Endodermal cell (in vitro differentiated cells): ENCODE results near the gene C1orf167. TPM values are rescaled to one million over a fixed set of nuclear protein-coding genes. Genes with fewer than 3 reads are reported as not detected.

Source experiments
- DNase-seq: peaks from one replicate; pipeline ENCODE4 v3.0.0-alpha.2; 2017
- H3K27ac ChIP-seq: 2 replicates; pipeline ENCODE4 v1.5.1; 2013; ENCODE audit warnings: mild to moderate bottlenecking, low read depth, low read length, moderate library complexity
- H3K27me3 ChIP-seq: 2 replicates; pipeline ENCODE4 v1.6.1; 2013; ENCODE audit warnings: mild to moderate bottlenecking, low read length, moderate library complexity; ENCODE audit not compliant: insufficient read depth, control insufficient read depth, poor library complexity, severe bottlenecking
- H3K36me3 ChIP-seq: 2 replicates; pipeline ENCODE4 v1.7.0; 2013; ENCODE audit warnings: mild to moderate bottlenecking, low read length, moderate library complexity; ENCODE audit not compliant: control insufficient read depth, insufficient read depth
- H3K4me1 ChIP-seq: one replicate; pipeline ENCODE4 v1.7.0; 2013; ENCODE audit warnings: low read length; ENCODE audit not compliant: control insufficient read depth, insufficient read depth
- H3K4me3 ChIP-seq: 2 replicates; pipeline ENCODE4 v1.5.1; 2013; ENCODE audit warnings: mild to moderate bottlenecking, low read length, moderate library complexity
- H3K9ac ChIP-seq: 2 replicates; pipeline ENCODE4 v1.6.1; 2013; ENCODE audit warnings: mild to moderate bottlenecking, low read length, moderate library complexity; ENCODE audit not compliant: poor library complexity, severe bottlenecking; ENCODE audit errors: extremely low read depth
- H3K9me3 ChIP-seq: 2 replicates; pipeline ENCODE4 v1.6.1; 2013; ENCODE audit warnings: mild to moderate bottlenecking, low read length, moderate library complexity; ENCODE audit not compliant: control insufficient read depth
- H3K27ac Mint-ChIP-seq: 2 replicates; pipeline ENCODE4 v1.8.0; 2020; ENCODE audit warnings: mixed read lengths
- H3K27me3 Mint-ChIP-seq: 2 replicates; pipeline ENCODE4 v1.8.0; 2021; ENCODE audit warnings: mild to moderate bottlenecking, mixed read lengths; ENCODE audit not compliant: insufficient read depth
- H3K36me3 Mint-ChIP-seq: 2 replicates; pipeline ENCODE4 v1.8.0; 2020; ENCODE audit warnings: low read depth, mixed read lengths
- H3K4me1 Mint-ChIP-seq: 2 replicates; pipeline ENCODE4 v1.8.0; 2020; ENCODE audit warnings: mixed read lengths
- H3K4me3 Mint-ChIP-seq: 2 replicates; pipeline ENCODE4 v1.8.0; 2020; ENCODE audit warnings: mild to moderate bottlenecking, moderate library complexity, mixed read lengths
- H3K9me3 Mint-ChIP-seq: 2 replicates; pipeline ENCODE4 v1.8.0; 2020; ENCODE audit warnings: mild to moderate bottlenecking, mixed read lengths
- CTCF ChIP-seq: fragments of 200-600 bp; sonication (generic); conservative IDR thresholded peaks from 2 replicates; pipeline ENCODE4 v1.5.0; 2021; ENCODE audit warnings: antibody characterized with exemption, mild to moderate bottlenecking
- WGBS, 2 experiments: methylation state at CpG; one replicate each; pipeline versions ENCODE4 v1.1.5 to v1.1.7; 2013; ENCODE audit warnings: missing lambda C conversion rate in 2 of 2, mixed read lengths in 1 of 2; ENCODE audit not compliant: insufficient coverage in 1 of 2, insufficient read length in 1 of 2; 5-methylcytosine and 5-hydroxymethylcytosine counted together
- total RNA-seq, 2 donors: library from RNA; stranded (reverse); fragmentation: NEBNext Ultra II Directional in 1 of 2; extraction: Animal tissue kit (Norgen Biotek cat#: 25700) in 1 of 2; gene quantifications; 2 replicates in 1 of 2; 3 replicates in 1 of 2; pipeline ENCODE4 v1.2.1, GENCODE V29; 2021

The C1orf167 gene
- total RNA-seq, 2 donors from 2014 or later = 0.95 to 1.4 TPM

GRCh38 chr1:11777658-11778322, 15.8 kb downstream of the C1orf167 start:
- 91 to 92% methylated on average over 6 to 8 of the region's 8 CpGs for WGBS, 2 experiments
- no peak overlapping the region for H3K27ac Mint-ChIP-seq
- no peaks in the 10 kb centered on the region for H3K27me3 ChIP-seq

DNA sequence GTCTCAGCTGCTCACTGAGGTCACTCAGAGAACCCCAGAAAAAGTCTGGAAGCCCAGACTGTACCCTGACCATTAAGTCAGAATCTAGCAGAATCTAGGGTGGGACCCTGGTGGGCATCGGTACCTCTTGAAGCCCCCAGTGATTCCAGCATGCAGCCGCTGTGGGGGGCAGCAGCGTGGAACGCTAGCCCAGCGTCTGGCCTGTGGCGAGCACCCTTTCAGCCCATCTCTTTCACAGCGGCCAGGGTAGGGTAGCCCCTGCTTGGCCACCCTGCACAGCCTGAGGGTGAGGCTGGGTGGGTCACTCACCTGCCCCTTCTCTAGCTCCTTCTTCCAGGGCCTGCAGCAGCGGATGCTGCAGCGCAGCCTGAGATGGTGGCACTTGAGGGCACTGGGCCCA, 16.3 kb downstream of the C1orf167 start:
- H3K27ac ChIP-seq = no peak overlapping the region
- no peak overlapping the region for H3K4me3 ChIP-seq
- no peak for DNase-seq
- H3K9me3 Mint-ChIP-seq = no peaks in the 10 kb centered on the region
- no peak for TF ChIP-seq CTCF
- H3K36me3 Mint-ChIP-seq = no peaks in the 10 kb centered on the region
- no peaks in the 10 kb centered on the region for H3K4me1 Mint-ChIP-seq
- no peaks in the 10 kb centered on the region for H3K9me3 ChIP-seq
- H3K27me3 ChIP-seq = no peaks in the 10 kb centered on the region
- H3K9ac ChIP-seq = no peak overlapping the region
- H3K27me3 Mint-ChIP-seq = no peaks in the 10 kb centered on the region
- no peak overlapping the region for H3K4me3 Mint-ChIP-seq
- no peaks in the 10 kb centered on the region for H3K4me1 ChIP-seq
- H3K27ac Mint-ChIP-seq = no peak overlapping the region
- H3K36me3 ChIP-seq = no peaks in the 10 kb centered on the region
- 92 to 96% methylated on average over 4 to 9 of the region's 9 CpGs for WGBS, 2 experiments

More at GRCh38 chr1:11777658-11778322, 15.8 kb downstream of the C1orf167 start:
- H3K9me3 Mint-ChIP-seq = no peaks in the 10 kb centered on the region
- H3K36me3 Mint-ChIP-seq = no peaks in the 10 kb centered on the region
- no peaks in the 10 kb centered on the region for H3K27me3 Mint-ChIP-seq
- Histone ChIP-seq H3K9me3 (no peaks in the 10 kb centered on the region), H3K36me3 (no peaks in the 10 kb centered on the region), H3K27ac (no peak overlapping the region), H3K4me1 (no peaks in the 10 kb centered on the region), H3K4me3 (no peak overlapping the region), H3K9ac (no peak overlapping the region)
- no peak for DNase-seq
- H3K4me1 Mint-ChIP-seq = no peaks in the 10 kb centered on the region
- H3K4me3 Mint-ChIP-seq = no peak overlapping the region
- no peak for TF ChIP-seq CTCF

DNA sequence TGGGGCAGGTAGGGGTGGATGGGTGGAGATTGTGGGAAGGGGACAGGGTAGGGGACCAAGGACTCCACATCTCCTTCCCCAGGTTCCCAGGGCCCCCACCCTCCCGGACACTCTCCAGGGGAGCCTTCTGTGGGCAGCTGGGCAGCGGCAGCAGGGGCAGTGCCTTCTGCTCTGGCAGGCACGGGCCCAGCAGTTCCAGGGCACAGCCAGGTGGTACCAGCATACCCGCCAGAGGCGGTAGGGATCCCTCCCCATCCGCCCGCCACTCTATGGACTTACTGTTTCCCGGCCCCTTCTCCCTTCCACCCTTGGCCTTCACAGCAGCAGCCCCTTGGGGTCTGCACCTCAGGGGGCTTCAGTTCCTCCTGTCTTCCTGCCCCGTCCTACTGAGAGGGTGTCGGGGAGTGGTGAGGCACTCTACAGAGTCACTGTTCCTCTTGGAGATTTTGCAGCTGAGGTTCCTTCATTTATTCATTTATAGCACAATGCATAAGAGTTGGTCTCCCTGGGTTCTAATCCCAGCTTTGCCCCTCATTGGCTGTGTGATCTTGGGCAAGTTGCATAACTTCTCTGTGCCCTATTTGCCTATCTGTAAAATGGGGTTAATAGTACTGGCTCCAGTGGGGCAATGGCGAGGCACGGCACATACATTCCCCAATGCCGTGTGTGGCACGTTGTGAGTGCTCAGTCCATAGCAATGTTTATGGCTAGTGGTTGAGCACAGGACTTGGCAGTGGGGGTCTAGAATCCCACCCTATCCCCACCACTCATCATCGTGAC, 17.0 kb downstream of the C1orf167 start:
- Mint-ChIP-seq H3K27me3 (no peaks in the 10 kb centered on the region), H3K4me1 (no peaks in the 10 kb centered on the region), H3K4me3 (no peak overlapping the region), H3K27ac (no peak overlapping the region), H3K9me3 (no peaks in the 10 kb centered on the region), H3K36me3 (no peaks in the 10 kb centered on the region)
- Histone ChIP-seq H3K4me1 (no peaks in the 10 kb centered on the region), H3K27me3 (no peaks in the 10 kb centered on the region), H3K27ac (no peak overlapping the region), H3K4me3 (no peak overlapping the region), H3K9ac (no peak overlapping the region), H3K9me3 (no peaks in the 10 kb centered on the region), H3K36me3 (no peaks in the 10 kb centered on the region)
- no peak for DNase-seq
- TF ChIP-seq CTCF = no peak
- WGBS, 2 experiments = 92 to 95% methylated on average over 4 to 15 of the region's 15 CpGs
